ENCODE measurements around the gene NDOR1. TPM values are rescaled to one million over a fixed set of nuclear protein-coding genes. Genes with fewer than 3 reads are reported as not detected.

NDOR1 gene
- total RNA-seq, 4 donors from 2014 or later, result 6.5 to 12.3 (median 8.0) TPM

- Histone ChIP-seq H3K36me3 (peaks cover 29 to 81% (median 57%) of the 10 kb centered on the region in 4 donors), H3K9me3 (no peaks in the 10 kb centered on the region), H3K27ac (replicated peaks in 1 of 4) (no peak overlapping the region), H3K27me3 (peaks cover 0 to 3% (median 0%) of the 10 kb centered on the region in 4 donors), H3K4me3 (no peak overlapping the region), H3K4me1 (peaks cover 27 to 35% (median 30%) of the 10 kb centered on the region in 4 donors)
- TF ChIP-seq EP300 (IDR thresholded peaks at IDR 0.05) (no peak), POLR2AphosphoS5 (IDR thresholded peaks at IDR 0.05) (no peak), POLR2A (IDR thresholded peaks at IDR 0.05; ENCODE audit: low read depth) (no peak), CTCF (IDR thresholded peaks at IDR 0.05) (no peak)
- DNase-seq (ENCODE audit: extremely low spot score), result no peak
- intact Hi-C loops (cut with DNase I), result no loop called here
- WGBS, result 70% methylated on average over 4 of the region's 15 CpGs
Observed at GRCh38 chr9:137266162-137266527, 60.6 kb downstream of the NDOR1 start.

Small RNA genes lying within 50 kb of the gene (small RNA-seq; reads per million reads assigned to genes)
- gene MIR3621, result 0 reads per million in 3 donors

Other genes starting within 250 kb of the NDOR1 start
- gene PTGDS, start 228.2 kb upstream of the NDOR1 start, total RNA-seq, result 10 to 100 TPM; 10.4 to 77.9 (median 51.6) TPM
- gene LCNL1, start 222.7 kb upstream of the NDOR1 start, total RNA-seq, result under 1 TPM in 3 of 4 donors, not detected in 1; 0.11 to 0.42 (median 0.39) TPM
- gene PAXX, start 213.3 kb upstream of the NDOR1 start, total RNA-seq, result 10 to 100 TPM; 28.8 to 39.9 (median 37.8) TPM
- gene CLIC3, start 209.1 kb upstream of the NDOR1 start, total RNA-seq, result 1 to 10 TPM in 2 of 4 donors, not detected in 2; 1.4 to 2.5 TPM
- 10 to 100 TPM; 17.4 to 30.9 (median 21.6) TPM for gene ABCA2, start 177.5 kb upstream of the NDOR1 start, total RNA-seq
- gene FUT7, start 173.6 kb upstream of the NDOR1 start, total RNA-seq, result under 1 TPM in 2 of 4 donors, not detected in 2; 0.32 to 0.83 TPM
- 100 to 1,000 TPM in 2 of 4 donors, 10 to 100 TPM in 2; 45.3 to 119 (median 91.5) TPM for gene NPDC1, start 159.5 kb upstream of the NDOR1 start, total RNA-seq
- 1 to 10 TPM in 2 of 4 donors, under 1 TPM in 2; 0.42 to 1.2 (median 1.0) TPM for gene ENTPD2, start 151.6 kb upstream of the NDOR1 start, total RNA-seq
- gene SAPCD2, start 135.1 kb upstream of the NDOR1 start, total RNA-seq, result under 1 TPM in 3 of 4 donors, not detected in 1; 0.17 to 0.40 (median 0.26) TPM
- gene UAP1L1, start 128.2 kb upstream of the NDOR1 start, total RNA-seq, result 1 to 10 TPM; 3.6 to 5.8 (median 5.0) TPM
- gene MAN1B1, start 118.7 kb upstream of the NDOR1 start, total RNA-seq, result 10 to 100 TPM; 22.4 to 36.6 (median 27.0) TPM
- 100 to 1,000 TPM in 2 of 4 donors, 10 to 100 TPM in 2; 90.1 to 121 (median 104) TPM for gene DPP7, start 91.0 kb upstream of the NDOR1 start, total RNA-seq
- under 1 TPM in 3 of 4 donors, not detected in 1; 0.11 to 0.50 (median 0.19) TPM for gene GRIN1, start 66.5 kb upstream of the NDOR1 start, total RNA-seq
- gene LRRC26, start 35.6 kb upstream of the NDOR1 start, total RNA-seq, result not detected
- not detected for gene TMEM210, start 33.6 kb upstream of the NDOR1 start, total RNA-seq
- 10 to 100 TPM; 18.7 to 28.7 (median 25.1) TPM for gene ANAPC2, start 17.1 kb upstream of the NDOR1 start, total RNA-seq
- gene SSNA1, start 17.0 kb upstream of the NDOR1 start, total RNA-seq, result 10 to 100 TPM; 58.2 to 99.5 (median 76.7) TPM
- 10 to 100 TPM in 1 of 4 donors, 1 to 10 TPM in 3; 4.1 to 12.6 (median 7.7) TPM for gene TPRN, start 5.0 kb upstream of the NDOR1 start, total RNA-seq
- gene TMEM203, start 52 bp upstream of the NDOR1 start, total RNA-seq, result 10 to 100 TPM; 28.8 to 45.8 (median 34.8) TPM
- 1 to 10 TPM; 1.2 to 4.2 (median 2.4) TPM for gene RNF208, start 16.5 kb downstream of the NDOR1 start, total RNA-seq
- under 1 TPM in 3 of 4 donors, not detected in 1; 0.33 to 0.45 (median 0.40) TPM for gene CYSRT1, start 19.5 kb downstream of the NDOR1 start, total RNA-seq
- gene RNF224, start 21.8 kb downstream of the NDOR1 start, total RNA-seq, result not detected
- gene SLC34A3, start 25.2 kb downstream of the NDOR1 start, total RNA-seq, result not detected
- 100 to 1,000 TPM; 227 to 469 (median 304) TPM for gene TUBB4B, start 35.6 kb downstream of the NDOR1 start, total RNA-seq
- not detected for gene STPG3, start 45.6 kb downstream of the NDOR1 start, total RNA-seq
- gene NELFB, start 49.6 kb downstream of the NDOR1 start, total RNA-seq, result 10 to 100 TPM; 26.6 to 73.2 (median 48.8) TPM
- 1 to 10 TPM; 5.0 to 9.2 (median 7.3) TPM for gene TOR4A, start 72.0 kb downstream of the NDOR1 start, total RNA-seq
- 10 to 100 TPM in 1 of 4 donors, 1 to 10 TPM in 3; 2.9 to 10.3 (median 7.2) TPM for gene NRARP, start 96.6 kb downstream of the NDOR1 start, total RNA-seq
- gene EXD3, start 217.5 kb downstream of the NDOR1 start, total RNA-seq, result 10 to 100 TPM in 3 of 4 donors, 1 to 10 TPM in 1; 8.3 to 22.3 (median 14.2) TPM
- gene NOXA1, start 217.7 kb downstream of the NDOR1 start, total RNA-seq, result 1 to 10 TPM; 2.1 to 4.0 (median 3.0) TPM
- not detected for gene ENTPD8, start 235.7 kb downstream of the NDOR1 start, total RNA-seq

Measured in esophagus muscularis mucosa (tissue), 4 donors.